K562 treated with DMSO at 1 percent for 4 hours (cell line): ENCODE data around the gene FAM185A. TPM values are rescaled to one million over a fixed set of nuclear protein-coding genes. Genes with fewer than 3 reads are reported as not detected.

Source experiments
- total RNA-seq: library from RNA; unstranded; fragments of 300-600 nt; gene quantifications from 2 replicates; pipeline ENCODE4 v1.2.3, GENCODE V29; 2022; ENCODE audit not compliant: insufficient read depth

The FAM185A gene
- 6.2 and 9.8 TPM in 2 replicates for total RNA-seq

GRCh38 chr7:102748605-102749444, at the start of gene FAM185A:
Gene FAM185A (plus strand): TSS chr7:102748999. CDS start chr7:102749208, 209 bp downstream.

Other genes starting within 250 kb of the FAM185A start
- gene RASA4B, start 231.2 kb upstream of the FAM185A start, total RNA-seq: 4.9 and 13.9 TPM in 2 replicates
- 6.5 and 8.8 TPM in 2 replicates for gene UPK3BL2, start 205.3 kb upstream of the FAM185A start, total RNA-seq
- 1.0 TPM in 1 of 2 replicates, not detected in the other for gene SPDYE2, start 197.8 kb upstream of the FAM185A start, total RNA-seq
- 26.0 and 30.4 TPM in 2 replicates for gene POLR2J3, start 176.4 kb upstream of the FAM185A start, total RNA-seq
- gene RASA4, start 132.2 kb upstream of the FAM185A start, total RNA-seq: 15.1 and 16.4 TPM in 2 replicates
- 16.1 and 28.4 TPM in 2 replicates for gene UPK3BL1, start 106.2 kb upstream of the FAM185A start, total RNA-seq
- gene SPDYE2B, start 98.7 kb upstream of the FAM185A start, total RNA-seq: 1.0 TPM in 1 of 2 replicates, not detected in the other
- gene POLR2J2, start 77.3 kb upstream of the FAM185A start, total RNA-seq: 0.73 TPM in 1 of 2 replicates, not detected in the other
- not detected in 2 replicates for gene LRRC17, start 164.0 kb downstream of the FAM185A start, total RNA-seq